Kidney tubule cell (primary cell): ENCODE measurements around the gene PDXDC1.
"Not testable (repeated sequence)": the region's sequence is repeated elsewhere in the genome, so short reads cannot be mapped to it uniquely, and the experiment has no call there.

ENCODE experiments used
- DNase-seq: peaks from one replicate; pipeline ENCODE4 v3.0.0-alpha.2; 2018; ENCODE audit warnings: low spot score

The PDXDC1 gene

GRCh38 chr16:15135483-15136360 is 160.9 kb downstream of the PDXDC1 start:
- not testable (repeated sequence) for DNase-seq

GRCh38 chr16:15137514-15137913 is 162.7 kb downstream of the PDXDC1 start:
- DNase-seq: not testable (repeated sequence)

GRCh38 chr16:15140444-15141365 is 165.9 kb downstream of the PDXDC1 start:
- DNase-seq: not testable (repeated sequence)

- DNase-seq: no peak
Measured at GRCh38 chr16:15141586-15141985, 166.8 kb downstream of the PDXDC1 start.

- DNase-seq: not testable (repeated sequence)
Measured at GRCh38 chr16:15142107-15142890, 167.5 kb downstream of the PDXDC1 start.

GRCh38 chr16:15142891-15143600 is 168.2 kb downstream of the PDXDC1 start:
- DNase-seq: not testable (repeated sequence)

- not testable (repeated sequence) for DNase-seq
Measured at GRCh38 chr16:15143601-15144091, 168.8 kb downstream of the PDXDC1 start.

- peak; percentile 49 for DNase-seq
Measured at GRCh38 chr16:15144092-15144631, 169.3 kb downstream of the PDXDC1 start.

- not testable (repeated sequence) for DNase-seq
Measured at GRCh38 chr16:15144781-15145417, 170.1 kb downstream of the PDXDC1 start.

- not testable (repeated sequence) for DNase-seq
Measured at GRCh38 chr16:15145418-15146263, 170.8 kb downstream of the PDXDC1 start.

- not testable (repeated sequence) for DNase-seq
Measured at GRCh38 chr16:15146264-15146662, 171.4 kb downstream of the PDXDC1 start.

- not testable (repeated sequence) for DNase-seq
Measured at GRCh38 chr16:15148831-15149230, 174.0 kb downstream of the PDXDC1 start.

GRCh38 chr16:15149260-15149659 is 174.4 kb downstream of the PDXDC1 start:
- DNase-seq: not testable (repeated sequence)

GRCh38 chr16:15154005-15154404 is 179.2 kb downstream of the PDXDC1 start:
- DNase-seq: not testable (repeated sequence)

- DNase-seq: peak; percentile 90
Measured at GRCh38 chr16:15154650-15155562, 180.1 kb downstream of the PDXDC1 start.

GRCh38 chr16:15157644-15158043 is 182.8 kb downstream of the PDXDC1 start:
- DNase-seq: not testable (repeated sequence)

GRCh38 chr16:15159671-15160070 is 184.8 kb downstream of the PDXDC1 start:
- DNase-seq: not testable (repeated sequence)

- not testable (repeated sequence) for DNase-seq
Measured at GRCh38 chr16:15160571-15160970, 185.7 kb downstream of the PDXDC1 start.
